Thymus (tissue), 11 donors: ENCODE data around the gene TXN2. TPM values are rescaled to one million over a fixed set of nuclear protein-coding genes. Genes with fewer than 3 reads are reported as not detected.
"Not testable (repeated sequence)": the region's sequence is repeated elsewhere in the genome, so short reads cannot be mapped to it uniquely, and the experiment has no call there.

Source experiments
- DNase-seq, 9 donors: peaks; one replicate each; pipeline ENCODE4 v3.0.0-alpha.2; 2013; ENCODE audit warnings: low spot score in 9 of 9, low read depth in 6 of 9, missing footprints in 1 of 9
- H3K27ac ChIP-seq, 2 donors: one replicate each; pipeline ENCODE4 v1.5.1; 2013; ENCODE audit warnings: control low read depth in 1 of 2, low read depth in 1 of 2, low read length in 1 of 2, mild to moderate bottlenecking in 1 of 2, moderate library complexity in 1 of 2
- H3K27me3 ChIP-seq, 2 donors: one replicate each; pipeline ENCODE4 v1.5.1; 2013; ENCODE audit warnings: low read length in 1 of 2; ENCODE audit not compliant: control insufficient read depth in 2 of 2, insufficient read depth in 1 of 2
- H3K36me3 ChIP-seq, 2 donors: one replicate each; pipeline ENCODE4 v1.5.1; 2013; ENCODE audit warnings: low read length in 1 of 2, mild to moderate bottlenecking in 1 of 2, moderate library complexity in 1 of 2; ENCODE audit not compliant: control insufficient read depth in 2 of 2, insufficient read depth in 2 of 2
- H3K4me1 ChIP-seq, 2 donors: one replicate each; pipeline ENCODE4 v1.5.1; 2013; ENCODE audit warnings: low read length in 2 of 2; ENCODE audit not compliant: control insufficient read depth in 2 of 2, insufficient read depth in 2 of 2
- H3K4me3 ChIP-seq, 2 donors: one replicate each; pipeline ENCODE4 v1.5.1; 2013; ENCODE audit warnings: low read length in 2 of 2, control low read depth in 1 of 2, mild to moderate bottlenecking in 1 of 2
- H3K9me3 ChIP-seq, 2 donors: one replicate each; pipeline ENCODE4 v1.5.1; 2013; ENCODE audit warnings: low read length in 1 of 2, mild to moderate bottlenecking in 1 of 2; ENCODE audit not compliant: control insufficient read depth in 2 of 2, insufficient read depth in 1 of 2
- WGBS: extraction: QIAGEN DNeasy Blood & Tissue Kit; methylation state at CpG from one replicate; pipeline ENCODE4 v1.1.7; 2013; 5-methylcytosine and 5-hydroxymethylcytosine counted together
- polyA plus RNA-seq: library from polyadenylated mRNA; stranded (reverse); fragments of 200-250 nt; gene quantifications from one replicate; pipeline ENCODE4 v1.2.3, GENCODE V29; 2013
- total RNA-seq: library from RNA; stranded (reverse); fragments of 120-200 nt; gene quantifications from one replicate; pipeline ENCODE4 v1.2.4, GENCODE V29; 2013
- donor health status: healthy.

TXN2 gene
- total and polyA plus RNA-seq, 2 donors: 40.7 to 68.7 TPM

DNA sequence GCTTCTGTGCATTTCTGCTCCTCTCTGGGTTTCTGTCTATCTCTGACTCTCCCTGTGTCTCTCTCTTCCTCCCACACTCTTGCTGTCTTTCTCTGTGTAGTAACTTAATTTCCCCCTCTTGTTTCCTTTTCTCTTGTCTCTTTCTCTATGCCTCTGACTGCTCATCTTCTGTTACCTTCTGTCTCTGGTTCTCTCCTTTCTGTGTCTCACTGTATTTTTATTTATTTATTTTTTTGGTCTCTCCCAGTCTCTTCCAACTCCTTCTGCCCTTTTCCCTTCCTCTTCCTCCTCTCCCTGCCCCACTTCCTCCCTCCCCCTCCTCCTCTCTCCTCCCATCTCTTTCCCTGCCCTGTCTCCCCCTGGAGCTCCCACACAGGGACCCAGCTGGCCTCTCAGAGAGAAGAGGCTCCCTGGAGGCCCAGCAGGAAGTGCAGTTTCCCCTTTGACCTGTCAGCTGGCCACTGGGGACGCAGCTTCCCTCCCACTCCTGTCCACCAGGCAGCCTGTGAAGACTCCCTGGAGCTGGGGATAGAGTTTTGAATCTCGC, 55.4 kb downstream of the TXN2 start:
- H3K27me3 ChIP-seq: no peaks in the 10 kb centered on the region
- no peaks in the 10 kb centered on the region for H3K36me3 ChIP-seq
- H3K27ac ChIP-seq: peak overlapping the region; percentile 24 to 31
- no peak for DNase-seq
- H3K4me3 ChIP-seq: no peak overlapping the region
- peaks cover 4 to 24% of the 10 kb centered on the region in 2 donors for H3K4me1 ChIP-seq
- H3K9me3 ChIP-seq: no peaks in the 10 kb centered on the region
- 90% methylated on average over 2 of the region's 2 CpGs for WGBS

DNA sequence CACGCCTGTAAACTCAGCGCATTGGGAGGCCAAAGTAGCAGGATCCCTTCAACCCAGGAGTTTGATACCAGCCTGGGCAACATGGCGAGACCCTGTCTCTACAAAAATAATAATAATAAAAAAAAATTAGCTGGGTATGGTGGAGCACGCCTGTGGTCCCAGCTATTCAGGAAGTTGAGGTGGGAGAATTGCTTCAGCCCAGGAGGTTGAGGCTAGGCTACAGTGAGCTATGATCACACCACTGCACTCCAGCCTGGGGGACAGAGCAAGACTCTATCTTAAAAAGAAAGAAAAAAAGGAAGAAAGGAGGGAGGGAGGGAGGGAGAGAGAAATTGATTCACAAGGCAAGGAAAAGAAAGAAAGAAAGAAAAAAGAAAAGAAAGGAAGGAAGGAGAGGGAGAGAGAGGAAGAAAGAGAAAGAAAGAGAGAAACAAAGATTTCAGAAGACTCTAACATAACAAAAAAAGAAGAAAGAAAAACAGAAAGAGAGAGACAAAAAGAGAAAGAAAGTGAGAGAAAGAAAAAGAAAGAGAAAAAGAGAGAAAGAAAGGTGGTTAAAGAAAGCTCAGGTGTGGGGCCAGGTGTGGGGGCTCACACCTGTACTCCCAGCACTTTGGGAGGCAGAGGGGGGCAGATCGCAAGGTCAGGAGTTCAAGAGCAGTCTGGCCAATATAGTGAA, 56.4 kb downstream of the TXN2 start:
- H3K4me1 ChIP-seq: peaks cover 4 to 28% of the 10 kb centered on the region in 2 donors

DNA sequence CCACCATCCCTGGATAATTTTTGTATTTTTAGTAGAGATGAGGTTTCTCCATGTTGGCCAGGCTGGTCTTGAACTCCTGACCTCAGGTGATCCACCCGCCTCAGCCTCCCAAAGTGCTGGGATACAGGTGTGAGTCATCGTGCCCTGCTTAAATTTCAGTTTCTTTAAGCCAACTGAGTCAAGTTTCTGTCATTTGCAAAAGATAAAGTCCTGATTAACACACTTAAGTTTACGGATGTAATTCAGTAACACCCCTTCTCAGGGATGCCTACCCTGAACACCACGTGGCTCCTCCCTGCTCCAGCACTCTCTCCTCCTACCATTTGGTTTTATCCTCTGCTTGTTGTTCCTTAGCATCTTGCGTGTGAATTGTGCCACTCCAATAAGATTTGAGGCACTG, 57.0 kb downstream of the TXN2 start:
- H3K36me3 ChIP-seq, H3K27me3 ChIP-seq, H3K27ac ChIP-seq, H3K9me3 ChIP-seq, DNase-seq, H3K4me3 ChIP-seq: not testable (repeated sequence)
- H3K4me1 ChIP-seq: peaks cover 5 to 31% of the 10 kb centered on the region in 2 donors
- 97% methylated on average over 5 of the region's 5 CpGs for WGBS

More for the DNA sequence above, 56.4 kb downstream of the TXN2 start:
- no peaks in the 10 kb centered on the region for H3K36me3 ChIP-seq
- 90% methylated on average over 5 of the region's 5 CpGs for WGBS
- H3K27ac ChIP-seq: no peak overlapping the region
- no peaks in the 10 kb centered on the region for H3K9me3 ChIP-seq
- H3K4me3 ChIP-seq: no peak overlapping the region
- H3K27me3 ChIP-seq: no peaks in the 10 kb centered on the region
- no peak for DNase-seq

DNA sequence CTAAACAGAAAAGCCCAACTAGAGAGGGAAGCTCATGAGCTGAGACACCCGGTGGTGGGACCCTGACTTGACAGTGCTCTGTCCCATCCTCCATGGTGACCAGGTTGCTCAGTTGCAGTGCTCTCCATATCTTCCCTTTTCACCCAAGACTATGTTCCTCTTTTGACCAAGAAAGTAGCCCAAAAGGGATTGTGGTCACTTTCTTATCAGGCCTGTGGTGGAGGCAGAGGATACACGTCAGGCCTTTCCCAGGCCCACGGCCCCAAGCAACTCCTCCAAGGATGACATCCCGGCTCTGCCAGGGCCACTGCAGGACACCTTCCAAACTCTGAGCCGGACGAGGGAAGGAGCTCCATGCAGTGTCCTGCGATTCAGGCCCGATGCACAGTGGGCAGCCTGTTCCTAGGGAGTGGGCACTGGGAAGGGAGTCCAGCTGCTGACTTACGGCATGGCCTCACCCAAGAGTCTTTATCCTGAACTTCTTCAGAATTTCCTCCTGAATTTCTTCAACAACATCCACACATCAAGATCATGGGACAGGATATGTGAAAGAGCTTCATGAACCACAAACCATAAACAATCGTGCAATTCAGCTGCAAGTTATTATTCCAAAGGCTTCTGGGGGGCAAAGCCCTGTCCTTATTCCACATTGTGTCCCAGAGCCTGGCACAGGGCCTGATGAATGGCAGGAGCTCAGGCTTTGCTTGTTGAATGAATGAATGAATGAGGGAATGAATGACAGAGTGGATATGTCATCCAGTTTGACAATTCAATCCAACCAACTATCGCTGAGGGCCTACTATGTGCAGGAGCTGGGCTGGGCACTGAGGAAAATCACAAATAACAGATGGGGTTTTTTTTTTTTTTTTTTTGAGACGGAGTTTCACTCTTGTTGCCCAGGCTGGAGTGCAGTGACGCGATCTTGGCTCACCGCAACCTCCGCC, 57.7 kb downstream of the TXN2 start:
- H3K4me3 ChIP-seq: no peak overlapping the region
- H3K4me1 ChIP-seq: peaks cover 9 to 39% of the 10 kb centered on the region in 2 donors
- whole genome bisulfite sequencing: 89% methylated on average over 16 of the region's 16 CpGs
- DNase-seq: no peak
- no peaks in the 10 kb centered on the region for H3K9me3 ChIP-seq
- H3K36me3 ChIP-seq: no peaks in the 10 kb centered on the region
- no peak overlapping the region for H3K27ac ChIP-seq
- H3K27me3 ChIP-seq: no peaks in the 10 kb centered on the region

DNA sequence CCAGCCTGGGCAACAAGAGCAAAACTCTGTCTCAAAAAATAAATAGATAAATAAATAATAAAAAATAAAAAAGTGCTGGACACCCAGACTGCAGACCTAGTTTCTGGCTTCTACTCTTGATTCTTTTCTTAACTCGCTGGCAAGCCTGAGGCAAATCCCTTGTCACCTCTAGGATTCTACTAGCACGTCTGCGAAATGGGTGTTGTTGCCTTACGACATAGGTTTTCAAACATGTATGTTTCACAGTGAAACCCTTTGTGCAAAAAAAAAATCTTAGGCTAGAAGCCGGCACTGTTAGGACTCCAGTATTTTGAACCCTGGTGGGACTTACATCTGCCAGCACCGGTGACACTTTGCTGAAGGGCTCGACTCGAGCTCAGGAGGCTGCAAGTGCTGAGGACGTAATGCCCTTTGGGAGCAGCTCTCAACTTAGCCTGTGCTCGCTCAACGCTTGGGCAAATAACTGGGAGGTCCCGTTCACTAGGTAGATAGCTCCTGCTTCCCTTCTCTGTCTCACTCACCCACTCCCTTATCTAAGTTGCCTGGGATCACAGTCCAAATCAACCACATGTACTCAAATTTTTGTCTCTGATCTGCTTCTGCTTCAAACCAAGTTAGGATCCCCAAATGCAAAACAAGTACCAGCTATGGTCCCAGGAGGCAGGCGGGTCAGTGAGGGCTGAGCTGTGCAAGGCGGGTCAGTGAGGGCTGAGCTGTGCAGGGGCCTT, 59.0 kb downstream of the TXN2 start:
- Histone ChIP-seq H3K27ac (no peak overlapping the region), H3K36me3 (no peaks in the 10 kb centered on the region), H3K4me3 (no peak overlapping the region), H3K4me1 (peaks cover 9 to 42% of the 10 kb centered on the region in 2 donors), H3K27me3 (no peaks in the 10 kb centered on the region), H3K9me3 (no peaks in the 10 kb centered on the region)
- no peak for DNase-seq
- WGBS: 97% methylated on average over 14 of the region's 14 CpGs

DNA sequence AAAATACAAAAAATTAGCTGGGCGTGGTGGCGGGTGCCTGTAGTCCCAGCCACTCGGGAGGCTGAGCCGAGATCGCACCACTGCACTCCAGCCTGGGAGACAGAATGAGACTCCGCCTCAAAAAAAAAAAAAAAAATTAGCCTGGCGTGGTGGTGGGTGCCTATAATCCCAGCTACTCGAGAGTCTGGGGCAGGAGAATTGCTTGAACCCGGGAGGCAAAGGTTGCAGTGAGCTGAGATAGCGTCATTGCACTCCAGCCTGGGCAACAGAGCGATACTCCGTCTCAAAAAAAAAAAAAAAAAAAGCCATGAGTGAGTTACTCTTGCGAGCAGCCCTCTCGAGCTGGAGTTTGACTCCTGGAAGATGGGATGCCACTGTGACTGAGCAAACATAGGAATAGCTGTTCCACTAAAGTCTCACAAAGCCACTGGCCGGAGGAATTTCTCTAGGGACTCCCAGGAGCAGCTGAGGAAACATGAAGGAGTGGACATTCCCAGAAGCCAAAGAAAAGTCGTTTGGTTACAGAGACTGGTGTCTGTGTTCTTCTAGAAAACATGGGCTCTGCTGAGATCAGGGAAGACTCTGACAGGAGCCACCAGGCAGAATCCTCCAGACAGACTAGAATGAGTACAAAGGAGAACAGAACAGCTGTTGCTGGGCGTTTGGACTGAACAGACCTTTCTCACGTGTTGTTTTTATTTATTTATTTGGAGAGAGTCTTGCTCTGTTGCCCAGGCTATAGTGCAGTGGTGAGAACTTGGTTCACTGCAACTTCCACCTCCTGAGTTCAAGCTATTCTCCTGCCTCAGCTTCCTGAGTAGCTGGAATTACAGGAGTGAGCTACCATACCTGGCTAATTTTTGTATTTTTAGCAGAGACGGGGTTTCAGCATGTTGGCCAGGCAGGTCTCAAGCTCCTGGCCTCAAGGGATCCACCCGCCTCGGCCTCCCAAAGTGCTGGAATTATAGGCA, 61.2 kb downstream of the TXN2 start:
- H3K36me3 ChIP-seq: no peaks in the 10 kb centered on the region
- H3K27me3 ChIP-seq: no peaks in the 10 kb centered on the region
- DNase-seq: no peak
- H3K4me3 ChIP-seq: no peak overlapping the region
- peaks cover 0 to 3% of the 10 kb centered on the region in 2 donors for H3K9me3 ChIP-seq
- WGBS: 95% methylated on average over 21 of the region's 21 CpGs
- peaks cover 5 to 37% of the 10 kb centered on the region in 2 donors for H3K4me1 ChIP-seq
- peak overlapping the region; percentile 26 to 40 for H3K27ac ChIP-seq

DNA sequence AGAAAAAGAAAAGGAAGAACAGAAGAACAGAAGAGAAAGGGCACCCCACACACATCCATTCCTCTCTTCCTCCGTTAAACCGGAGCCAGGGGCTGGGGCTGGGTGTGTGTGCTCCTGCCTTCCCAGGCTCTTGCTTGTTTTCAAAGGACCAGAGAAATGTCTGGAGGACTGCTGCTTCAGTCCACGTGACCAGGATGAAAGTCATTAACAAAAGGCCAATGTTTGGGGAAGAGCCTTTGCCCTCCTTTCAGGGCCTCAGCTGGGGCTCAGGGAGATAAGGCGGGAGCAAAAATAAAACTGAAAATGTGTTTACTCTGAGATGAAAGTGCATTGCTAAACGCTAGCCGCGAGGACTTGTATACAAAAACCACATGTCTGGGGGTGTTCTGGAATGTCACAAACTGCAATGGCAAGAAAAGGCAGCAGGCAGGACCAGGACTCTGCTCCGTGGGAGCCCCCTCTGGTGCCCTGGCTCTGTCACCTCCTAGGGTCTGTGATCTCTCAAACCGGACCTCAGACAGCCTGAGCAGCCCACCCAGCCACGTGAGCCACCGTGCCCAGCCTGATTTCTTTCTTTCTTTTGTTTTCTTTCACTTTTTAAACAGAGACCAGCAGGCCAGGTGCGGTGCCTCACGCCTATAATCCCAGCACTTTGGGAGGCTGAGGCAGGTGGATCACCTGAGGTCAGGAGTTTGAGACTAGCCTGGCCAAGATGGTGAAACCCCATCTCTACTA, 62.1 kb downstream of the TXN2 start:
- H3K4me3 ChIP-seq: no peak overlapping the region
- peak in 4 of 9 donors; percentile 29 to 67 (median 42) for DNase-seq
- WGBS: 45% methylated on average over 13 of the region's 13 CpGs
- peak overlapping the region; percentile 19 to 67 for H3K27ac ChIP-seq
- no peaks in the 10 kb centered on the region for H3K27me3 ChIP-seq
- H3K4me1 ChIP-seq: peaks cover 5 to 32% of the 10 kb centered on the region in 2 donors
- no peaks in the 10 kb centered on the region for H3K36me3 ChIP-seq
- peaks cover 0 to 3% of the 10 kb centered on the region in 2 donors for H3K9me3 ChIP-seq
